Esophagus mucosa (tissue), 1 donor: ENCODE results near the gene CYP24A1. TPM values are rescaled to one million over a fixed set of nuclear protein-coding genes. Genes with fewer than 3 reads are reported as not detected.

Experiments
- ATAC-seq: fragments of 200-7000 bp; cut with Tn5 transposase; one replicate; pipeline ENCODE4 v1.9.1; 2020
- total RNA-seq: library from RNA; stranded (reverse); gene quantifications from one replicate; pipeline ENCODE4 v1.2.4, GENCODE V29; 2023
- donor health status: DM: yes; HTN: yes; CAD: no.

Gene CYP24A1
- total RNA-seq, result 1.3 TPM

- peak; percentile 58 for ATAC-seq
Measured at GRCh38 chr20:54173653-54174456, at the start of gene CYP24A1. Gene CYP24A1, minus strand, starts transcription at chr20:54173986. Its CDS starts 407 bp downstream, at chr20:54173579.

DNA sequence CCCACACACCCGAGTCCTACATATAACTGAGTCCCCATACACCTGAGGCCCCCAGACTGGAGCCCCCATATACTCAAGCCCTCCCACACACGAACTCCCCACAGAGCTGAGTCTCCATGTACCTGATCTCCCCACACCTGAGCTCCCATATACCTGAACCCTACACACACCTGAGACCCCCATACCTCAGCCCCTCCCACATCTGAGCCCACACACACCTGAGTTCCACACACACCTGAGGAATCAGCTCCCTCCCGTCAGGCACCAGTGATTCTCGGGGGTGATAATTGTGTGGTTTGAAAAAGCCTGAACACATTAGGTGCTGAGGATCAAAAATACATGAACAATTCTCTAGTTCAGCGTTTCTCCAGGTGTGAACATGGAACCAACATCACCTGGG, 49.5 kb upstream of the CYP24A1 start:
- peak; percentile 25 for ATAC-seq

DNA sequence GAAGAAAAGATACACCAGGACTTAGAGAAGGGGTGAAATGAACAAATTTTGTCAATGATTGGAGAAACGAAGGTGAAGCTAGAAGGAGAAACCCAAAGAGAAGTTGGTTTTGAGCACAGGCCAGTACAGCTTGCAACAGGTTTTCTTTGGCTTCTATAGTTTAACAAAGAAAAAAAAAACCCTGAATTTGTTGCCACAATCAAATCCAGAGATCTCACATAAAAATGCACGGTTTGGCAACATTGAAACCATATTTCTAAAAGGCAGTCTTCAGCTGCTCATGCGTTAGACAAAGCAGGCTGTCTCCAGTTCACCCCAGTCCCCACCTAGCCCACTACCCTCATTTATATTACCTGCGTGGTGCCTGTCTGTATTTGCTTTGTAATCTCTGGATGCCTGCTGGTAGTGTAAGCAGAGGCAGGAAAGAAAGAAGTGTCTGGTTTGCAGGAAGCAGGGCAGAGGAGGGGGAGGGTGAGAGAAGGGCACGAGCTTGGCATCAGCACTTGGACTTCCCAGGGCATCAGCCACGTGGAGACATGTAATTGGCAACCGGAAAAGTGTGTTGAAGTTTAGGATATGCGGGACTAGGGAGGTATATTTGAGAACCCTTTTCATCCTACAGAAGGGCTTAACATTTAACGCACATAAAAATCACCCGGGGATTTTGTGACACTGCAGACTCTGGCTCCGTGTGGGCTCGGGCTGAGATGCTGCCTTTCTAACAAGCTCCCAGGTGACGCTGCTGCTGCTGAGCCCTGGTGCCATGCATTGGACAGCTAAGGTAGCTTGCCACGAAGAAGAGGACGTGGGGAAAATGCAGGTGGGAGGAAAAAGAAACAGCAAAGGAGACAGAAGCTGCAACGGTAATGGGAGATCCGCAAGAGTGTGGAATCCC, 48.5 kb upstream of the CYP24A1 start:
- ATAC-seq, result no peak

- peak; percentile 46 for ATAC-seq
Measured at GRCh38 chr20:54221353-54221752, 47.6 kb upstream of the CYP24A1 start.

GRCh38 chr20:54220722-54221121, 46.9 kb upstream of the CYP24A1 start:
- ATAC-seq, result no peak

- ATAC-seq, result no peak
Measured at GRCh38 chr20:54219751-54220426, 46.1 kb upstream of the CYP24A1 start.

DNA sequence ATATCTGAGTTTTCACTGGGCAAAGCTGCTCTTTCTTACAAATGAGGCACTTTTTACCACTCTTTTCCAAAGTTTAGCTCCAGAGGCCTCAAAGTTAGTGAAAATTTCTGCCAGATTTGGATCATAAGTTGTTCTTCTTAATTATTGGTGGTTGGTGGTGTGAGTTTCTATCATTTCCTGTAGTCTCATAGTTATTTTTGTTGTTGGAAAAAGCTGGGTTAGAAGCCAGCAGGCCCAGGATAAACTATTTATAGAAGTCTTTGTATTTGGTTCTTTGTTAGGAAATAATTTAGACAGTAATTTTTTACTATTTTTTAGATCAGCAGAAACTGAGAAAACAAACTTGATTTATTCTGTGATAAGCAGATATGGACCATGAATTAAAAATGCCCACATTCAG, 44.7 kb upstream of the CYP24A1 start:
- ATAC-seq, result no peak

DNA sequence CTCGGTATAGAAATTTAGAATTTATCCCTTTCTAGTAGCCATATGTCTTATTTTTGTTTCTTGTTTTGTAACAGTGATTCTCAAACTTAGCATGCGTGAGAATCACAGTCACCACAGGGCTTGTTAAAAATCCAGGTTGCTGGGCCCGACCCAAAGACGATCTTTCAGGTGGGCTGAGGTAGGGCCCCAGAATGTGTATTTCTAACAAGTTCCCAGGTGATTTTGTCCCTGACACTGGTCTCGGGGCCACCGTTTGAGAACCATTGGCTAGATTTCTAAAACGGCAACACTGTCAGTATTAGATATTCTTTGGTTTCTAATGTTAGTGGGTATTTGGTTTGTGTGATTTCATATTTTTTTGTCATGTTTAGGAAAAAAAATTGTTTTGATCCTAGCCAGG, 44.0 kb upstream of the CYP24A1 start:
- no peak for ATAC-seq

DNA sequence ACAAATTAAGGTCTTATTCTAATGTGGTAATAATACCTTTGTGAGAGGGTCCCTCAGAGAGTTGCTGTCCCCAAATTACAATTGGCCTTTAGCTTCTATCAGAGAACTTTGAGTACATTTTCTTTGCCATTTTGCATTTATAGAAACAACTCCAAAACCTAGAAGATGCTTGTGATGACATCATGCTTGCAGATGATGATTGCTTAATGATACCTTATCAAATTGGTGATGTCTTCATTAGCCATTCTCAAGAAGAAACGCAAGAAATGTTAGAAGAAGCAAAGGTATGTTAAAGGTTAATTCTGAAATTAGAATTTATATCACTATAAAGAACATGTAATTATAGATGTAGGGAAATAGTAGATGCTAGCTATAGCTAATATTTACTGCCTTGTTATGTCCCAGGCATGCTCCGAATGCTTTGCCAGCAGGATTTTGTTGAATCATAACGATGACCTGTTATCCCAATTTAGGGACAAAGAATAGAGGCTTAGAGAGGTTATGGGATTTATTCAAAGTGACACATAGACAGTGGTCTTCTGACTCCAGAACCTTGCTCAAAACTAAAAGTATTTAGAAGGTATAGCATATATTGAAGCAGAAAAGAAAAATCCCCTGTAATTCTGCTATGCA, 41.5 kb upstream of the CYP24A1 start:
- ATAC-seq, result no peak

DNA sequence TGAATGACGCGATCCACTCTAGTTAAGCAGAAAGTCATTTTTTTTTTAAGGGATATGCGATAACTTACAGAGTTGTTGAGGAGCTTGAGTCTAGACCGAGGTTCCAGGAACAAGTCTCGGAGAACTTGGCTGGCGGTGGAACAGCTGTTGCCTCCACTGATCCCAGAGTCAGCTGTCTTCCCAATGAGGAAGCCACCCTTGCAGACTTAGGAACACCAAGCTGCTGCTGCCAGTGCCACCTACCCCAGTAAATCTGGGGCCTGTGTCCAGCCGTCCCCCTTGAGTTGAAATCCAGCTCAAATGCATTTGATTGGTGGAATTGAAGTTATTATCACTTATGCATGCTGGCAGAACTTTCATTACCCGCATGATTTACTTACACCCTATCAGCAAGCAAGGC, 40.8 kb upstream of the CYP24A1 start:
- no peak for ATAC-seq

- ATAC-seq, result no peak
Measured at GRCh38 chr20:54212871-54213270, 39.1 kb upstream of the CYP24A1 start.

DNA sequence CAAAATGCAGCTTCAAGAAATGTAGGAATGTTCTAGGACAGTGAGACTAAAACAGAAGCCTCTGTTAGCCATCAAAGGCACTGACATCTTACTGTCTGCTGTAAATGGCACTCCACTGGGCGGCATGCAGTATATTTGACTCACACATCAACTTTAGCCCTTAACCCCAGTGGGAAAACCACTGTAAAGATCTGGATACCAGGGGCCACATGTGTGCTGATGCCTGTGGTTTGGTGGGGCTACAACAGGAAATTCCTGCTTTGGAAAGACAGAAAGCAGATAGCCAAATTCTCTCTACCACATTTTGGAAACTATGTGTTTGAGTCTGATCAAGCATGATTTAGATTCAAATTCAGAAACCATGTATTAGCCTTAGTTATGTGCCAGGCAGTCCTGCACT, 38.4 kb upstream of the CYP24A1 start:
- no peak for ATAC-seq

DNA sequence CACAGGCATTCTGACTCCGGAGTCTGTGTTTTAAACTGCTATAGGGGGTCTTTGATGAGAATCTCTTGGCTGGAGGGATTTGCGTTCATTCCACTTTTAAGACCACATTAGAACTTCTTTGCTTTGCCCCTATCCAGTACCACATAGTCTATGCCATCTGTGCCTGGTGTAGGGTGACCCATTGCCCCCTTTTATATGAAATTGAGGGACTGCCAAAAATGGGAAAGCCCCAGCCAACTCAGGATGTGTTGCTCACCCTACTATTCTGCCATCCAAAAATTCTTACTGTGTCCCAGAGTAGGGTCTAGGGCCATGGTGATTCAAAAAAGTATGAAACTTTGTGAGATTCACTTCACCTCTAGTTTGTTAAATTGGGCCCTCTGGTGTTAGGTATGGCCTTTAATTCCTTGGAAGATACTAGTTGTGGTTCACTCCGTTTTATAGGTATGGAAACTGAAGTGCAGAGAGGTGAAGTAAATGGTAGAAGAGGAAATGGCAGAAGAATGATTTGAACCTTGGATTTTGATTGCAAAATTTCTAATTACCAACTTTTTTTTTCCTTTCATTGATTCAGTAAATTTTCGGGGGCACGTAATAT, 35.5 kb upstream of the CYP24A1 start:
- no peak for ATAC-seq

- ATAC-seq, result peak; percentile 42
Measured at GRCh38 chr20:54208548-54209176, 34.9 kb upstream of the CYP24A1 start.

- ATAC-seq, result peak; percentile 84
Measured at GRCh38 chr20:54207743-54208547, 34.2 kb upstream of the CYP24A1 start, which contains the start of gene PFDN4. Gene PFDN4, plus strand, starts transcription at chr20:54208087. Its CDS starts 14 bp downstream, at chr20:54208101.

- no peak for ATAC-seq
Measured at GRCh38 chr20:54207053-54207742, 33.4 kb upstream of the CYP24A1 start.

- ATAC-seq, result no peak
Measured at GRCh38 chr20:54205450-54205849, 31.7 kb upstream of the CYP24A1 start.

DNA sequence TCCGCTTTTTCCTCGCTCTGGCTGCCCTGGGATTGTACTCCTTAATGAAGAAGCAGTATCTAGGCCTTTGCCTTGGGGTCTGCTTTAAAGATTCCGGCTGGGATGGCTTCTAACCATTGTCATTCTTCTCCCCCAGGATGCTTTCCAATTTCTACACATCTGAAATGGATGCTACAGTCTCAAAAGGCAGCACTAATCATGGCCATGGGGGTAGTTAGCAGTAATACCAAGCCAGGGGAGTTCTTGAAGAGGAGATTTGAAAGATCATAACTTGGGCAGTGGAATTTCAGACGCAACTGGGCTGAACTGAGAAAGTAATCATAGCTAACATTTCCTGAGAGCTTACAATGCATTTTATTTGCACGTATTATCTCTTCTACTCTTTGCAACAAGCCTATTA, 30.7 kb upstream of the CYP24A1 start:
- no peak for ATAC-seq

DNA sequence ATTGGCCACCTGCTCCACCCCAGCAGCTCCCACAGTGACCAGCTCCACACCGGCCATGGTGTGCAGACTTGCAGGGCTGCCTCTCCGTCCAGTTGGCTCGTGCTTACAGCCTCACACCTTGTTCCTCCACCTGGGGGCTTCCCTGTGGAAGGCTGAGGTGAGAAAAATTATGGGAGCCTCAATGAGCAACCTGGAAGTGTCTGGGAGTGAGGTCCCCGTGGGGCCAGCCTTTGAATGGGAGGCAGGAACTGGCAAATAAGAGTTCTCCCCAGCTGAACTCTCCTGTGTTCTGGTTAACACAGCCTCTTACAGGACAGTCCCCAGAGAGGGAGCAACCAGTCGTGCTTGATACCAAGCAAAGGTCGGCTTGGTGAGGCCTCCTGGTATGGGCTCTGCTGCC, 30.3 kb upstream of the CYP24A1 start:
- ATAC-seq, result no peak

- ATAC-seq, result no peak
Measured at GRCh38 chr20:54203281-54203680, 29.5 kb upstream of the CYP24A1 start.
